ENCODE data around the gene NOS1AP. TPM values are rescaled to one million over a fixed set of nuclear protein-coding genes. Genes with fewer than 3 reads are reported as not detected.

Gene NOS1AP
- total RNA-seq, 4 donors from 2014 or later: 8.5 to 34.8 (median 14.1) TPM

DNA sequence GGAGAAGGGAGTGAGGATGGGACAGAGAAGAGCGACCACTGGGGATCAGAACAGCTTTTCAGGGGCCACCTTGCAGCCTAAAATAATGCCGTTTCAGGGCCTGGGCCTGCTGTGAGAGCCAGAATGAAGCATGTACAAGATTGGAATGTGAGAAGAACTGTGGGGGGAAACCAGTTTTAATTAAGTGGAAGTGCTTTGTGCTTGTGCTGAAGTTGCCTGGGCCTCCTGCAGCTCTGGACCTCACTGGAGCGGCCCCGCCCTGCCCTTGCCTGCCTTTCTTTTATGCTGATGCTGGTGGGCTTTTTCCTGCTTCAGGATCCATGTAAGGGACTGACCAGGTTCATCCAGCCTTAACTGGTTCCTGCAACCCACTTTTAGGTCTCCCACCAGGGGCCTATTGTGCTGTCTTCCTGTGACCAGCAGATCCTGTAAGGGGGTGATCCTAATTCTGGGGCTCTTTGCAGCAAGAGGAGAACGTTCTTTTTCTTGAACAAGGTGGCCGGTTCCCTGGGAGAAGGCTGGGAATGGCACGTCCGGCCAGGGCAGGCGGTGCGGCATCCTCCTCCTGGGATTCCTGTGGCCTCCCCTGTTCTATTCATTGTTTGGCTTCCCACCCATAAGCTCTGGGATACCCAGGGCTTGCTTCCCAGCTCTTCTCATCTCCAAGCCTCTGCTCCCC is 315.2 kb downstream of the NOS1AP start:
- Histone ChIP-seq H3K27ac (no peak overlapping the region), H3K36me3 (no peaks in the 10 kb centered on the region), H3K4me1 (peaks cover 19 to 43% (median 26%) of the 10 kb centered on the region in 4 donors), H3K4me3 (no peak overlapping the region), H3K9me3 (no peaks in the 10 kb centered on the region), H3K27me3 (no peaks in the 10 kb centered on the region)
- WGBS, 2 donors (ENCODE audit: low coverage in 1 of 2): 94 to 100% methylated on average over 2 to 10 of the region's 10 CpGs
- DNase-seq: no peak
- in situ Hi-C loops (cut with MboI; ENCODE audit: low pct_ligation_motif_present in 1 of 4, low pct_unique_long_range_greater_than_20kb in 1 of 4, low sequenced_read_pairs in 3 of 4): loop anchor here in 2 of 4 donors (10.0 to 25.0 kb wide), 2 partner anchors 330 to 597 kb away; no protein-coding TSS in a partner anchor
- intact Hi-C loops (cut with DNase I; ENCODE audit: low total_unique reads): no loop called here
- TF ChIP-seq EP300 (IDR thresholded peaks at IDR 0.05; ENCODE audit: low read depth) (no peak), POLR2A (IDR thresholded peaks at IDR 0.05) (no peak), POLR2AphosphoS5 (IDR thresholded peaks at IDR 0.05) (no peak)
- TF ChIP-seq, protein P1, sequence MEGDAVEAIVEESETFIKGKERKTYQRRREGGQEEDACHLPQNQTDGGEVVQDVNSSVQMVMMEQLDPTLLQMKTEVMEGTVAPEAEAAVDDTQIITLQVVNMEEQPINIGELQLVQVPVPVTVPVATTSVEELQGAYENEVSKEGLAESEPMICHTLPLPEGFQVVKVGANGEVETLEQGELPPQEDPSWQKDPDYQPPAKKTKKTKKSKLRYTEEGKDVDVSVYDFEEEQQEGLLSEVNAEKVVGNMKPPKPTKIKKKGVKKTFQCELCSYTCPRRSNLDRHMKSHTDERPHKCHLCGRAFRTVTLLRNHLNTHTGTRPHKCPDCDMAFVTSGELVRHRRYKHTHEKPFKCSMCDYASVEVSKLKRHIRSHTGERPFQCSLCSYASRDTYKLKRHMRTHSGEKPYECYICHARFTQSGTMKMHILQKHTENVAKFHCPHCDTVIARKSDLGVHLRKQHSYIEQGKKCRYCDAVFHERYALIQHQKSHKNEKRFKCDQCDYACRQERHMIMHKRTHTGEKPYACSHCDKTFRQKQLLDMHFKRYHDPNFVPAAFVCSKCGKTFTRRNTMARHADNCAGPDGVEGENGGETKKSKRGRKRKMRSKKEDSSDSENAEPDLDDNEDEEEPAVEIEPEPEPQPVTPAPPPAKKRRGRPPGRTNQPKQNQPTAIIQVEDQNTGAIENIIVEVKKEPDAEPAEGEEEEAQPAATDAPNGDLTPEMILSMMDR (IDR thresholded peaks at IDR 0.05): no peak

DNA sequence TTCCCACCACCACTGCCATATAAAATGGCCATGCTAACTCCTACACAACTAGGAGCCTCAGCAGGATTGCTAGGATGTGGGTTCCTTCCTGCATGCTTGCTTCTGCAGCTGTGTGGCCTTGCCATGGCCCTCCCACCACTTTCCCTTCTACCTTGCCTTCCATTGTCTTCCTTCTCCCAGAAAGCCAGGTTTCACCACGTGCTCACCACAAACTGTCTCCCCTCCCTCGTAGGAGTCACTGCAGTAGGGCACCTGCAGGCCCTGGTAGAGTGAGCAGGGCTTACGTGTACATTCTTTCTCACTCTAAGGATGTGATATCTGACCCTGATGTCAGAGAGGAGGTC is 315.8 kb downstream of the NOS1AP start:
- no peak for TF ChIP-seq EP300 (IDR thresholded peaks at IDR 0.05; ENCODE audit: low read depth)
- TF ChIP-seq POLR2A (IDR thresholded peaks at IDR 0.05): no peak
- TF ChIP-seq POLR2AphosphoS5 (IDR thresholded peaks at IDR 0.05): no peak
- TF ChIP-seq, protein P1 (IDR thresholded peaks at IDR 0.05): no peak
- H3K4me1 ChIP-seq: peaks cover 19 to 43% (median 26%) of the 10 kb centered on the region in 4 donors
- H3K9me3 ChIP-seq: no peaks in the 10 kb centered on the region
- DNase-seq: no peak
- no peak overlapping the region for H3K4me3 ChIP-seq
- intact Hi-C loops (cut with DNase I; ENCODE audit: low total_unique reads) (no loop called here), in situ Hi-C loops (cut with MboI; ENCODE audit: low pct_ligation_motif_present in 1 of 4, low pct_unique_long_range_greater_than_20kb in 1 of 4, low sequenced_read_pairs in 3 of 4) (loop anchor here in 2 of 4 donors (10.0 to 25.0 kb wide), 2 partner anchors 330 to 598 kb away; no protein-coding TSS in a partner anchor)
- H3K27ac ChIP-seq: no peak overlapping the region
- no peaks in the 10 kb centered on the region for H3K27me3 ChIP-seq
- WGBS, 2 donors (ENCODE audit: low coverage in 1 of 2): 70 to 75% methylated on average over 2 to 3 of the region's 3 CpGs
- H3K36me3 ChIP-seq: no peaks in the 10 kb centered on the region

DNA sequence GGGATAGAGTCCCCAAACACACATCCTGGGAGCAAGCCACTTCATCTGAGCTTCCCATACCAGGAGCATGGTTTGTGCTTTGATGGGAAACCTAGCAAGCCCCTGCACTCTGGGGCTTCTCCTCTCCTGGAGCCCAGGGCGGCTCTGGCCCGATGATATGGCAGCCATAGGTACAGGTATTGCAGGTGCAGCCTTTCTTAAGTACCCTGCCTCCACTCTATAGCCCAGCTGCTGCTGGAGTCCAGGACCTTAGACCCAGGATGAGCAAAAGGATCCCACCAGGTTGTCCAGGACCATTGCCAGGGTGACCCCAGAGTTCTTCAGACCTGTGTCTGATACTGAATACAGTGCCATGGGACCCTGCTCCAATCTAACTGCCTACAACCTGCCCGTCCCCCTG is 316.2 kb downstream of the NOS1AP start:
- Histone ChIP-seq H3K36me3 (no peaks in the 10 kb centered on the region), H3K4me3 (no peak overlapping the region), H3K27ac (no peak overlapping the region), H3K27me3 (no peaks in the 10 kb centered on the region), H3K9me3 (no peaks in the 10 kb centered on the region), H3K4me1 (peaks cover 18 to 40% (median 24%) of the 10 kb centered on the region in 4 donors)
- intact Hi-C loops (cut with DNase I; ENCODE audit: low total_unique reads): no loop called here
- TF ChIP-seq EP300 (IDR thresholded peaks at IDR 0.05; ENCODE audit: low read depth) (no peak), POLR2AphosphoS5 (IDR thresholded peaks at IDR 0.05) (no peak), POLR2A (IDR thresholded peaks at IDR 0.05) (no peak)
- TF ChIP-seq, protein P1 (IDR thresholded peaks at IDR 0.05): no peak
- WGBS, 2 donors (ENCODE audit: low coverage in 1 of 2): 82% methylated on average over 3 of the region's 3 CpGs; no CpG with 5 or more reads in 1 of the 2 donors
- no peak for DNase-seq
- in situ Hi-C loops (cut with MboI; ENCODE audit: low pct_ligation_motif_present in 1 of 4, low pct_unique_long_range_greater_than_20kb in 1 of 4, low sequenced_read_pairs in 3 of 4): loop anchor here in 2 of 4 donors (10.0 to 25.0 kb wide), 2 partner anchors 331 to 598 kb away; no protein-coding TSS in a partner anchor

DNA sequence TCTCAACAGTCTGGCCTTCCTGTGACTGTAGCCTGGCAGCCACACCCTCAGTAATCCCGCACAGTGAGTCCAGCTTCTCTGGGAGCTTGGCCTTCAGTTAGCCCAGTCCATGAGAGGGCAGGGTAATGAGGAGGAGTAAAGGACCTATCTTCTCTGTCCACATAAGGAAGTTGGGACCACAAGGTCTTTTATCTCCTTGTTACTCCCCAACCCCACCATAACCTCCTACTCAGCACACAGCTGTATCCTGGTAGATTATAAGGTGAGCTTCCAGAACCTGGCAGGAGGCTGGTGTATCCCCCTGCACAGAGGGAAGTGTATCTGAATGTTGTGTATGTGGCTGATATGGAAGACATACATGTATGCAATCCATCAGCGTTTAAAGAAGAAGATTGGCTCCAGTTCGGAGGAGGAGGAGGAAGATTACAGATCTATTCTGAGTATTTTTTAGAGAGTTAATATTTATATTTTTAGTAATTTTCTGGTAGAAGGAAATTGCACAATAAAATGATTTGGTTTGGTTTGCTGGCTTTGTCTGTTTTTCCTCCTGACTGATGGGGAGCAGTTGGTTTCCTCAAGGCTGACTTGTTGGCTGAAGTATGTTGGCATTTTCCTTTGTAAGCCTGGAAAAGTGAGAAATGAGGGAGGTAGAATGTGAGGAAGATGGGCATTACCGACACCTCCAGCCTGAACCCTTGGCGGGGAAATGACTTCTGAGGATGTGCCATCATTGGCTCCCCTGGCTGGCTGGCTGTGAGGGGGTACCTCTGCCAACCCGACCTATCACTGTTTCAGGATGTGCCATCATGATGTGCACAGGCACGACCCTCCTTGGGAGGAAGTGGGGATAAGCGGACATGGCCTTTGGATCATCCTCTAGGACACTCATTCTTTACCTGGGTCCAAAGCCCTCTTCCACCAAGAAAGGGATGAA is 317.1 kb downstream of the NOS1AP start:
- Histone ChIP-seq H3K27ac (no peak overlapping the region), H3K4me1 (peaks cover 12 to 36% (median 20%) of the 10 kb centered on the region in 4 donors), H3K27me3 (no peaks in the 10 kb centered on the region), H3K4me3 (no peak overlapping the region), H3K9me3 (no peaks in the 10 kb centered on the region), H3K36me3 (no peaks in the 10 kb centered on the region)
- TF ChIP-seq, protein P1 (IDR thresholded peaks at IDR 0.05): no peak
- no peak for TF ChIP-seq POLR2A (IDR thresholded peaks at IDR 0.05)
- no peak for TF ChIP-seq POLR2AphosphoS5 (IDR thresholded peaks at IDR 0.05)
- no peak for TF ChIP-seq EP300 (IDR thresholded peaks at IDR 0.05; ENCODE audit: low read depth)
- in situ Hi-C loops (cut with MboI; ENCODE audit: low pct_ligation_motif_present in 1 of 4, low pct_unique_long_range_greater_than_20kb in 1 of 4, low sequenced_read_pairs in 3 of 4) (loop anchor here in 2 of 4 donors (10.0 to 25.0 kb wide), 2 partner anchors 332 to 599 kb away; no protein-coding TSS in a partner anchor), intact Hi-C loops (cut with DNase I; ENCODE audit: low total_unique reads) (no loop called here)
- WGBS, 2 donors (ENCODE audit: low coverage in 1 of 2): 71 to 88% methylated on average over 2 to 8 of the region's 8 CpGs
- DNase-seq: no peak

Measured in transverse colon (tissue), 4 donors.